ENCODE results near the gene NPAS2.

The NPAS2 gene

DNA sequence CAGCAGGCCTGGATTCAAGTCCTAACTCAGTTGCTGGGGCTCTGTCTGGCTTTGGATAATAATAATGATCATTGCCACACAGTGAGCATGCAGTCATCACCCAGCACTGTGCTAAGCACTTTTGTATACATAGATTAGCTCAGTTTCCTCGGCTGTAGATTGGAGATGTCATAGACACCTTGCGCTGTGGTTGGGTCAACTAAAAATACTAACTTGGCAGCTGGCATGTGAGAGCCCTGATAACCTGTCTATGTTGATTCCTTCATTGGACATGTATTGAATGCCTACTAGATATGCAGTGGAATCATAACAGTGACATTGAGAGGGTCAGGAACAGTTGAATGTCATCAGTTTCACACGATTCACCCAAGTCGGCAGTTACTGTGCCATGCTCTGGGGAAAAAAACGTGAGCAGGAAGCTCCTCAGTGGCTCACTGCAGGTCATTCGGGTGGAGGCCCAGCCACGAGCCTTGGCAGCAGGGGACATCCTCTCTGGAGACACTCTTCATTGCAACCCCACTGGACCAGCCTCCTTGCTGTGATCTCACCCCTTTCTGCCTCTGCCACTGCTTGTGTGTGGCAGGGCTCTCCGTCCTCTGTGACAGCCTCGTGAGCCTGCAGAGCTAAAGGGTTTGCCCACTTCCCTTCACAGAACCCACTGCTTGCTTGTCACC is 85.3 kb downstream of the NPAS2 start:
- no peak for DNase-seq (ENCODE audit: low read depth)

DNA sequence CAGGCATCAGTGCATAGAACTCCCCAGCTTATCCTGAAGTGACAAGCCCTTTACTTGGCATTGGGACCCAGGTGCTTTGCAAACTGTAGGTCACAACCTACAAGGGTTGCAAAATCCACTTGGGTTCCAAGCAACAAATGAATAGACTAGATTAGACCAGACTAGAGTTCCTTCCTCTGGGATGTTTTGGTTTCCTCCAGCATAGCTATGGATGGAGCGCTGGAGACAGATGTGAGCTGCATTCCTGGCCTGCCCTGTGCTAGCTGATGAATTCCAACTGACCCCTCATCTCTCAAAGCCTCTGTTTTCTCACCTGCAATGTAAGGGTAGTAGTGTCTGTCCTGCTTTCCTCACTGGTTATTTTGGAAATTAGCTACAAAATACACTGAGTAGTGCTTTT is 86.2 kb downstream of the NPAS2 start:
- DNase-seq (ENCODE audit: low read depth) = no peak

- DNase-seq (ENCODE audit: low read depth) = no peak
Measured at GRCh38 chr2:100906679-100907078, 86.7 kb downstream of the NPAS2 start.

- DNase-seq (ENCODE audit: low read depth) = no peak
Measured at GRCh38 chr2:100907832-100908231, 87.9 kb downstream of the NPAS2 start.

DNA sequence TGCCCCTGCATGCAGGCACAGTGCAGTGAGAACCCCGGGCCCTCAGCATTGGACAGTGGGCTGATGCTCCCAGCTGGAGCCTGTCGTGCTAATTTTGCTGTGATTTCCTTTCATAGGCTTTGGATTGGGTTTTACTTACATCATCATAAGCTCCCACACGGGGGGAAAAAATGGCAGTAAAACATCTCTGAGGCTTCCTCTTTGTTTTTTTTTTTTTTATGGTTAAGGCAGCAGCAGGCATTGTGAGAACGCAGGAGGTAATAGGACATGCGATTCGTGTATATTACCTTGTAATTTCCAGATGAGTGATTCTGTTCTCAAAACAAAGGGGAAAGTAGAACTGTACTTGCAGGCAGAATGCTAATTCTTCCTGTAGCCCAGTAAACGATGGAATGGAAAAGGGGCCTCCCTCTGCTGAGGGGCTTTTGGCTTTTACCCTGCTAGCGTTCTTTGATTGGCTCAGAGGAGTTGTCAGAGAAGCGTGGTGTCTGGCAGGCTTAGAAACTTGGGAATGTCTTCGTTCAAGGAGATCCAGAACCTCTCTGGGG is 89.7 kb downstream of the NPAS2 start:
- DNase-seq (ENCODE audit: low read depth) = no peak

GRCh38 chr2:100910111-100910510 is 90.2 kb downstream of the NPAS2 start:
- no peak for DNase-seq (ENCODE audit: low read depth)

- no peak for DNase-seq (ENCODE audit: low read depth)
Measured at GRCh38 chr2:100919316-100919715, 99.4 kb downstream of the NPAS2 start.

DNA sequence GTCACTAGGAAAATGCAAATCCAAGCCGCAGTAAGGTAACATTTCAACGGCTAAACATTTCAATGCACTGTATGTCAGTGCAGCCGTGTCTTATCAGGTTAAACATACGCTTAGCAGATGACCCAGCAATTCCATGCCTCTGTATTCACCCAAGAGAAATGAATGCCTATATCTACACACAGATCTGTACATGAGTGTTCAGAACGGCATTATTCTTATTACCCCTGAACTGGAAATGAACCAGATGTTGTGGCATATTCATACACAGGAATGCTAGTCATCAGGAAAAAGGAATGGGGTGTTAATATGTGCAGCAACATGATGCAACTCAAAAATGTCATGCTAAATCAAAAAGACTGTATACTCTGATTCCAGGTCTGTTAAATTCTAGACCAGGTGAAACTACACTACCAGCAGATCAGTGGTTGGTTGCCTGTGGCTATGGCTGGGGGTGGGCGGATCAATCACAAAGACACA is 101.8 kb downstream of the NPAS2 start:
- peak; percentile 28 for DNase-seq (ENCODE audit: low read depth)

GRCh38 chr2:100923461-100924060 is 103.6 kb downstream of the NPAS2 start:
- no peak for DNase-seq (ENCODE audit: low read depth)

DNA sequence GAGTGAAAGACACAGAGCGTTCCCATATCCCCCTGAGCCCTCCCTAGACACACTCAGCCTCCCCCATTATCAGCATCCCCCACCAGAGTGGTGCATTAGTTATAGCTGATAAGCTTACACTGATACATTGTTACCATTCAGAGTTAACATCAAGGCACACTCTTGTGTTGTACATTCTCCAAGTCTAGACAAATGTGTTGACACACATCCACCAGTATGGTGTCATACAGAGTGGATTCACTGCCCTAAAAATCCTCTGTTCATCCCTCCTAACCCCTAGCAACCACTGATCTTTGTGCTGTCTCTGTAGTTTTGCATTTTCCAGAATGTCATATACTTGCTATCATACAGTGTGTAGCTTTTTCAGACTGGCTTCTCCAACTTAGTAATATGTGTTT is 104.2 kb downstream of the NPAS2 start:
- DNase-seq (ENCODE audit: low read depth) = no peak

- DNase-seq (ENCODE audit: low read depth) = no peak
Measured at GRCh38 chr2:100924520-100925451, 104.8 kb downstream of the NPAS2 start.

DNA sequence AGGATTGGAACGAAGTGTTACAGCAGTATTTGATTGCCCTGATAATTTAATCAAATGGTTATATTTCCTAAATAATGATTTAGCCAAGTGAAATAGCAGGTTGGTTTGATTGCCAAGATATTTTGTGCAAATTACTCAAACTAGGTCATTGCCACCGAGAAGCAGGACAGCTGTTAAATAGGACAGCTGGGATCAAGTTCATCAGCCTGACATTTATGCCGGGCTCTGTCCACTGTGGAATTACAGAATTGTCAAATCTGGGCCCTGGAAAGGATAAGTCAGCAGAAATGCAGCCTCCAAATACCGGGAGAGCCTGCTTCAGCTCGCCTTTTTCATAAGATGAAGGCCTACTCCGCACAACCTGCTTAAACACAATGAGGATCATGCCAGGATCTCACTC is 108.3 kb downstream of the NPAS2 start:
- no peak for DNase-seq (ENCODE audit: low read depth)

GRCh38 chr2:100929147-100929546 is 109.2 kb downstream of the NPAS2 start:
- no peak for DNase-seq (ENCODE audit: low read depth)

DNA sequence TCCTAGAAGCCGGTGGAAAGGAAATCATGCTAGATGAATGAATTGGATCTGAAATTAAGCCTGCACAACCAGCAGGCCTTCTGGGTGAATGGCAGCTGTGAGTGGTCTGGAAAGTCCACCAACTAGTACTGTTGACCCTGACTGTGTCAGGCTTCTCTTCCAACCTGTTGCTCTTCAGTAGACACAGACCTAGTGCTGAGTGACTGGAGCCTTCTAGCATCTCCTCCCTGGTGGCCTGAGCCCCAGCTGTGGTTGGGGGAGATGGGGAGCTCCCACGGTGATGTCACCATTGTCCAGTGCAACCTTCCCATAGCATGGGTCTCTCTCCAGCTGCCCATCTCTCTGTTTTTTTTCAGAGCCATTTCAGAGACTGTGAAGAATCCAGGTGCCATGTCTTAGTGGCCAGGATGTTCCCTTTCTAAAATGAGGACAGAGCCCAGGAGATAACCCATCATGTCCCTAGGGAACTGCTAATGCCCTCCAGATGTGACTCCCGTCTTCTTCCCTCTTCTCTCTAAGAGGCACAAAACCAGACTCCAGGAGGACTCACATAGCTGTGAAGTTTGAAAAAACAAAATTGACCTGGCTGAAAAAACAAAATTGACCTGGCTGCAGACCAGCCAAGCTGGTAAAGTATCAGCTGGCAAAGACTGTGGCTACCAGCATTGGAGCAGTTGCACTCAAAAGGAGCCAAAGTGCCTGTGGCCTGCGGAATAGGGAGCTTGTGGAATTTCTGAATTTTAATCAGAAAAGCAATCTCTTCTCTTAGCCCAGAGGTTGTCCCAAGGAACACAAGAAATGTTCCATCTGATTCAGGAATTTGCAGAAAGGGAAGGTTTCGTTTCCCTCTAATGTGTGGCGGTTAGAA is 114.8 kb downstream of the NPAS2 start:
- DNase-seq (ENCODE audit: low read depth) = no peak

GRCh38 chr2:100935372-100935752 is 115.4 kb downstream of the NPAS2 start:
- no peak for DNase-seq (ENCODE audit: low read depth)

- DNase-seq (ENCODE audit: low read depth) = no peak
Measured at GRCh38 chr2:100936070-100936741, 116.3 kb downstream of the NPAS2 start.

- DNase-seq (ENCODE audit: low read depth) = no peak
Measured at GRCh38 chr2:100936972-100937542, 117.1 kb downstream of the NPAS2 start.

DNA sequence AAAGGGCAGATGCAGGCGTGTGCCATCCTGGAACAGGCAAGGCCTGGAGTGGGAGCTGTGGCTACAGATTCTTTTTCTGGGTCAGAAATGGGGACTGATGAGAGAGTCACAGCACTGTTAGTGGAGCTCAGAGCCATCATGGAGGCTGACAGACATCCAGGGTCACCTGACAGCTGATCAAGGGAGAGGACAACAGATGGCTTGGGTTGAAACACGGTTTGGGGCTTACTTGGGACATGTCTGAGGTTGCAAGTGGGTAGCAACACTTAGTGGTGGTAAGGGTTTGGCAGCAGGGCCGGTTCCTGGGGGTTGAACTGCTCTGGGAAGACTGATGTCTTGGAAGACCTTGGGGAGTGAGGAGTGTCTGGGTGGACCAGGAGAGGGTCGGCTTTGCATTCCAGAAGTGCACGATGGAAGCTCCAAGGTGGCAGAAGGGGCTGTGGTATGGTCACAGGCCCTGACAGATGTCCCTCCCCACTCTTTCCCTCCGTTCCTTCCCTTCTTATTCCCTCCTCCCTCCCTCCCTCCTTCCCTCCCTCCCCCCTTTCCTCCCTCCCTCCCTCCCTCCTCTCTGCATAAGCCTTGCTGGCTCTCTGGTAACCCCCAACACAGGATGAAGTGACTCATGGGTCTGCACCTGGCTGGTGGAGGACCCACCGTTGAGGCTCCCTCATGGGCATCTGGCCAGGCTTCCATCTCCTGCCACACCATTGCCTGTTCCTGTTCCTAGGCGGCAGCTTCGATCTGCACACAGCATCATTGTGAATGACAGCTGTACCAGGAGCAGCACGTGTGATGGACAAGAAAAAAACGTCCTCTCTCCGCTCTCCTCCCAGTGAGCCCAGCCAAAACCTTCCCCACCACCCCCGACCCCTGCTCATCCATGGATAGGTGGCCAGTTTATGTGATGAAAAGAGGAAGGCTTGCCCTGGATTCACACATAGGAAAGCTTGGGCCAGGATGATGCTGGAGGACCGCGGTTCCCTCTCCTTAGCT is 118.4 kb downstream of the NPAS2 start:
- no peak for DNase-seq (ENCODE audit: low read depth)

DNA sequence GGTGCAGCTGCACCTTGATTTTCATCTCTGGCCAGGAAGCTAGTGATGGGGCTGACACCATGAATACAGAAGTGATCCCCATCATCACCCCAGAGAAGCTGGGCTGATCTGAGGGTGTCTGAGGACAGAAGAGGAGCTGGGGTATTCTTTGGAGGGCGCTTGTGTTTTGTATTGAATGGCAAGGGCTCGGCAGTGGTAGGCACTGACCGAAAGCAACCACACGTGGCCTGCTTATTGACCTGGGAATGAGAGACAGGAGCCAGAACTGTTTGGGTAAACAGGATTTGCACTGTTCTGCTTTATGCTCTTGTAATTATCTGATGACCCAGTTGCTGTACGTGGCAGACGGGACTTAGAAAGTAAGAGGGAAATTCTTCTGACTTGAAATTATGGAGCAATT is 119.5 kb downstream of the NPAS2 start:
- no peak for DNase-seq (ENCODE audit: low read depth)

Measured in fibroblast of the conjunctiva (primary cell).